HG02938 (cell line): ENCODE measurements around the gene MRGPRD.
"Not testable (repeated sequence)": the region's sequence is repeated elsewhere in the genome, so short reads cannot be mapped to it uniquely, and the experiment has no call there.

ENCODE experiments used
- ATAC-seq: cut with Tn5 transposase; IDR thresholded peaks from one replicate; pipeline ENCODE4 v1.9.1; 2021; ENCODE audit warnings: mild to moderate bottlenecking, moderate library complexity; ENCODE audit not compliant: unreplicated experiment

MRGPRD gene

GRCh38 chr11:69006816-69007215 is 26.0 kb upstream of the MRGPRD start:
- no peak for ATAC-seq

- ATAC-seq, result no peak
Measured at GRCh38 chr11:69005631-69006368, 25.0 kb upstream of the MRGPRD start.

- no peak for ATAC-seq
Measured at GRCh38 chr11:69005183-69005630, 24.4 kb upstream of the MRGPRD start.

GRCh38 chr11:69004411-69005182 is 23.8 kb upstream of the MRGPRD start:
- ATAC-seq, result no peak

GRCh38 chr11:69003866-69004367 is 23.1 kb upstream of the MRGPRD start:
- no peak for ATAC-seq

GRCh38 chr11:69003301-69003865 is 22.6 kb upstream of the MRGPRD start:
- no peak for ATAC-seq

GRCh38 chr11:69002570-69003231 is 21.9 kb upstream of the MRGPRD start:
- no peak for ATAC-seq

GRCh38 chr11:69002110-69002569 is 21.4 kb upstream of the MRGPRD start:
- no peak for ATAC-seq

- no peak for ATAC-seq
Measured at GRCh38 chr11:69001243-69002081, 20.7 kb upstream of the MRGPRD start.

GRCh38 chr11:69000831-69001242 is 20.1 kb upstream of the MRGPRD start:
- ATAC-seq, result no peak

- no peak for ATAC-seq
Measured at GRCh38 chr11:69000391-69000790, 19.6 kb upstream of the MRGPRD start.

- ATAC-seq, result not testable (repeated sequence)
Measured at GRCh38 chr11:68999748-69000355, 19.1 kb upstream of the MRGPRD start.

- ATAC-seq, result no peak
Measured at GRCh38 chr11:68999093-68999747, 18.4 kb upstream of the MRGPRD start.

- no peak for ATAC-seq
Measured at GRCh38 chr11:68998390-68998911, 17.7 kb upstream of the MRGPRD start.

- no peak for ATAC-seq
Measured at GRCh38 chr11:68997995-68998348, 17.2 kb upstream of the MRGPRD start.

- no peak for ATAC-seq
Measured at GRCh38 chr11:68997124-68997994, 16.6 kb upstream of the MRGPRD start.

- ATAC-seq, result no peak
Measured at GRCh38 chr11:68996376-68997123, 15.8 kb upstream of the MRGPRD start.
